ENCODE results near the gene RIC1.
"Not testable (repeated sequence)": the region's sequence is repeated elsewhere in the genome, so short reads cannot be mapped to it uniquely, and the experiment has no call there.

Gene RIC1

GRCh38 chr9:5786370-5787127 is 157.6 kb downstream of the RIC1 start:
- no peak for DNase-seq (ENCODE audit: low read depth, low spot score)

GRCh38 chr9:5787220-5787619 is 158.3 kb downstream of the RIC1 start:
- no peak for DNase-seq (ENCODE audit: low read depth, low spot score)

GRCh38 chr9:5787759-5788302 is 158.9 kb downstream of the RIC1 start:
- DNase-seq (ENCODE audit: low read depth, low spot score) = no peak

- DNase-seq (ENCODE audit: low read depth, low spot score) = no peak
Measured at GRCh38 chr9:5789489-5789888, 160.6 kb downstream of the RIC1 start.

- no peak for DNase-seq (ENCODE audit: low read depth, low spot score)
Measured at GRCh38 chr9:5790923-5791322, 162.0 kb downstream of the RIC1 start.

GRCh38 chr9:5791870-5792269 is 163.0 kb downstream of the RIC1 start:
- no peak for DNase-seq (ENCODE audit: low read depth, low spot score)

- DNase-seq (ENCODE audit: low read depth, low spot score) = no peak
Measured at GRCh38 chr9:5793812-5794211, 164.9 kb downstream of the RIC1 start.

- no peak for DNase-seq (ENCODE audit: low read depth, low spot score)
Measured at GRCh38 chr9:5796298-5796697, 167.4 kb downstream of the RIC1 start.

GRCh38 chr9:5798581-5798980 is 169.7 kb downstream of the RIC1 start:
- DNase-seq (ENCODE audit: low read depth, low spot score) = no peak

- DNase-seq (ENCODE audit: low read depth, low spot score) = no peak
Measured at GRCh38 chr9:5799314-5799713, 170.4 kb downstream of the RIC1 start.

GRCh38 chr9:5800378-5800777 is 171.5 kb downstream of the RIC1 start:
- not testable (repeated sequence) for DNase-seq (ENCODE audit: low read depth, low spot score)

DNA sequence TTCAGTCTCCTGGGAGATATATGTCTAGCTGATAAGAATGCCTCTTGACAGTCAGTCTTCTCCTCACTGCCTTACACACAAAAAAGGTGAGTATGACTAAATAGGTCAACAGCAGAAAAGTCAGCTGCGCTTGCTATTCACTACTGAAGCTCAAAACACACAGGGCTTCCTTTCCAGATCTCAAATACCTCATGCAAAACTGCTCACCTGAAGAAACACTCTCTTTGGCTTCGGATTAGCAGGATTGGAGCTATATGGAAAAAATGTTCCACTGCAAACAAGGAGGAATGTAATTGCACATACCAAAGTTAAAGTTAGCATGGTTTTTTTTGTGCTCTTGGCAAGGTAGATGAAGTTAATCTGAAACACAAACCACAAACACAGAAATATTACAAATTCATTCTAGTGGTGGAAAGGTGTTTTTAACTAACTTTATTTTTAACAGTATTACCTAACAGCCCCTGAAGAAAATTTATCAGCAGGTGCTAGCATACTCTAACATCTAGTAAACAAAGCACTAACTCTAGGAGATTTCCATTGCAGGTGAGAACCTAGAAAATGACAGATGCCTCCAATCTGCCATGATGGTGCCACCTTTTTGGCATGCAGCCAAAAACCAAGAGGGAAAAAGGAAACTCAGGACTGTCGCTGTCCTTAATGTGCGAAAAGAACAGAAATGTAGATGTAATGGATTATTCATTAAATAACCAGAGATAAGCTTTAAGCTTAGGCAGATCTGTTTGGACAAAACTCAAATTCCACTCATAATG is 172.2 kb downstream of the RIC1 start:
- no peak for DNase-seq (ENCODE audit: low read depth, low spot score)

DNA sequence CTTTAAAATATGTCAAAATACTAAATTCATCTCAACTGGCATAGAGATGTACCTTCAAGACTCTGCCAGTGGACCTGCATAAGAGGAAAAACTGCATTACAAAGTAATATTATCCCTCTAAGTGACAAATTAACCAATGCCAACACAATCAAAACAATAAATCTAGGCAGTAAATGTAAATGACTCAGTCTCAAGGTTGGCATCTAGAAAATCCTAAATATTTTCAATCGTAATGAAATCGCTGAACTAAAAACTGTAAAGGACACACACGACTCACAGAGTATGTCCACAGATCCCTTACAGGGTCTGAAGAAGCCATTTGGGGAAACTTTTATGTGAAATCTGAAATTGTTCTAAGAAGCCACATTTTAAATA is 172.8 kb downstream of the RIC1 start:
- DNase-seq (ENCODE audit: low read depth, low spot score) = no peak

- no peak for DNase-seq (ENCODE audit: low read depth, low spot score)
Measured at GRCh38 chr9:5805478-5805877, 176.6 kb downstream of the RIC1 start.

GRCh38 chr9:5811751-5812150 is 182.8 kb downstream of the RIC1 start:
- no peak for DNase-seq (ENCODE audit: low read depth, low spot score)

GRCh38 chr9:5813824-5814223 is 184.9 kb downstream of the RIC1 start:
- no peak for DNase-seq (ENCODE audit: low read depth, low spot score)

GRCh38 chr9:5815461-5815860 is 186.6 kb downstream of the RIC1 start:
- DNase-seq (ENCODE audit: low read depth, low spot score) = no peak

DNA sequence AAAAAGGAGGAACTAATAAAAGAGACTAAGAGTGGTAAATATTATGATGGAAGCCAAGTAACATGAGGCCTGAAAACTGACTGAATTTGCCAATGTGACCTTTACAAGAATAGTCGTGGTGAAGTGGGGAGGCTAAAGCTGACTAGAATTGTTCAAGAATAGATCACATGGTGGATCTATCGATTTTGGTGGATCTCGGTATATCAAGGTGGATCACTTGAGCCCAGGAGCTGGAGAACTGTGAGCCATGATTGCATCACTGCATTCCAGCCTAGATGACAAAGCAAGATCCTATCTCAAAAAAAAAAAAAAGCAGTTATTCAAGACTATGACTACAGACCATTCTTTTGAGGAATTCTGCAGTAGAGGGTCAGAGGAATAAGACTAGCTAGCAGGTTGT is 189.0 kb downstream of the RIC1 start:
- DNase-seq (ENCODE audit: low read depth, low spot score) = no peak

DNA sequence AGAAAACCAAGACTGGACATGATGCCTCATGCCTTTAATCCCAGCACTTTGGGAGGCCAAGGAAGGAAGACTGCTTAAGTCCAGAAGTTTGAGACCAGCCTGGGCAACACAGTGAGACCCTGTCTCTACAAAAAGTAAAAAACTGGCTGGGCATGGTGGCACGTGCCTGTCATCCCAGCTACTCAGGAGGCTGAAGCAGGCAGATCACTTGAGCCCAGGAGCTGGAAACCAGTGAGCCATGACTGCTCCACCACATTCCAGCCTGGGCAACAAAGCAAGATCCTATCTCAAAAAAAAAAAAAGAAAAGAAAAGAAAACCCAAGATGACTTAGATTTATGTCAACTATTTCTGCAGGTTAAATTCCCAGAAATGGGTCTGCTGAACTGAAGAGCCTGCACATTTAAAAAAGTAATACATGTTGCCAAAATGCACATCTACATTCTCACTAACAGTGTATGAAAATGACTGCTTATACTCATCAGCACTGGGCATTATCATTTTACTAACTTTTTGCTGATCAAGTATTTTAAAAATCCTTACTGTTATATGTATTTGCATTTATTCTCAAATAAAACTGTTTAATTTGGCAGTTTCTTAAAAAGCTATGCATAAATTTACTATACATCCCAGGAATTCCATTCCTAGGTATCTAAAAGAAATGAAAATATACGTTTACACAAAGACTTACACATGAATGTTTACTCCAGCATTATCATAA is 189.7 kb downstream of the RIC1 start:
- DNase-seq (ENCODE audit: low read depth, low spot score) = no peak

DNA sequence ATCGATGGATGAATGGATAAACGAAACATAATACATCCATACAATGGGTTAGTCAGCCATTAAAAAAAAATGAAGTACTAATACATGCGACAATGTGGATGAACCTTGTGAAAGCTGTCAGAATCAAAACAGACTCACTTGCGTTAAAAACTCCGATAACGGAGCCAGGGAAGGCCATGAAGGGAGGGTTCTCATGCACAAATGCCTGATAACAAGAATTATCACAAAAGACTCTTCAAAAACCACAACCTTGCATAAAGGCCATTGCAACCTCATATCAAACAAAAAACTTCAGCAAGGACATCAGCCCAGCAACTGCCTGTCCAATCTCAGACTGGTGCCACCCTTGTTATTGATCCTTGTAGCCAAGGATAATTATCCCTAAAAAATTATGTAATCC is 190.3 kb downstream of the RIC1 start:
- no peak for DNase-seq (ENCODE audit: low read depth, low spot score)

- no peak for DNase-seq (ENCODE audit: low read depth, low spot score)
Measured at GRCh38 chr9:5820425-5820824, 191.5 kb downstream of the RIC1 start.

DNA sequence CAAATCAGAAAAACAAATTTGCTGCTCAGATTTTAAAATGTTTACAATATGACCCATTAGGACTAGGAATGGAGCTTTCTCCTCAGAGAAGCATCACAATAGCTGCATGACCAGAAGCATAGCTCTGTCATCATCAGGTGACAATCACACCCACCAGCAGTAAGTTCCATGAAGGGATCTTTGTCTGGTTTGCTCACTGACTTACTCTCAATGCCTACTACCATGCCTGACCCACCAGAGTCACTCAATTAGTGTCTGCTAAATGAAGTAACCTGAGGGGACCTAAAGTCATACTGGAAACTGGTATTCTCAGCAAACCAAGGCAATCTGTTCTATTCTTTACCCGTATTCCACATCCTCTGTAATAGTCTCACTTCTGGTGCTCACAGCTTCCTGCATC is 196.3 kb downstream of the RIC1 start:
- no peak for DNase-seq (ENCODE audit: low read depth, low spot score)
